B cell (primary cell): ENCODE results near the gene DHX15.

Experiments used
- EZH2 ChIP-seq: IDR thresholded peaks from 2 replicates; pipeline ENCODE4 v1.6.1; 2012; ENCODE audit warnings: borderline replicate concordance, low read depth, mild to moderate bottlenecking, moderate library complexity, low read length; ENCODE audit not compliant: insufficient read depth, poor library complexity, severe bottlenecking
- TF ChIP-seq, protein P1 (sequence below): fragments of 200-600 bp; IDR thresholded peaks from one replicate; pipeline ENCODE4 v1.8.0; 2022; ENCODE audit warnings: antibody characterized with exemption, mild to moderate bottlenecking

DNA sequence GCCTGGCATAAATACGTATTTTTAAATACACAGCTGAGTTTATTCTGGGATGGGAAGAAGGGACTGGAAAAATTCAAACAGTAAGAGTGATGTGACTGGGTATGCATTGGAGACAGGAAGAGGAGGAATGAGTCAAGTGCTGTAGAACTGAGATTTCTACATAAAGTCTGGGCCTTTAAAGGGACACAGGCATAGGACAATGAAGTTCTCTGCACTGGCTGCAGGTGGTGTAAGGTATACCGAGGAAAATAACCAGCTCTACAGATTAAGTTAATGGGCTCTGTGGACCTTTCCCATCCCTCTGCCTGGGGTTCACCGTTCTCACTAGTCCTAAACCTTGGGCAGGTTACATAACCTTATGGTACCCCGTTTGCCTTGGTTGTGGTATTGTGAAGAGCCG is 68.7 kb downstream of the DHX15 start:
- TF ChIP-seq, protein P1, sequence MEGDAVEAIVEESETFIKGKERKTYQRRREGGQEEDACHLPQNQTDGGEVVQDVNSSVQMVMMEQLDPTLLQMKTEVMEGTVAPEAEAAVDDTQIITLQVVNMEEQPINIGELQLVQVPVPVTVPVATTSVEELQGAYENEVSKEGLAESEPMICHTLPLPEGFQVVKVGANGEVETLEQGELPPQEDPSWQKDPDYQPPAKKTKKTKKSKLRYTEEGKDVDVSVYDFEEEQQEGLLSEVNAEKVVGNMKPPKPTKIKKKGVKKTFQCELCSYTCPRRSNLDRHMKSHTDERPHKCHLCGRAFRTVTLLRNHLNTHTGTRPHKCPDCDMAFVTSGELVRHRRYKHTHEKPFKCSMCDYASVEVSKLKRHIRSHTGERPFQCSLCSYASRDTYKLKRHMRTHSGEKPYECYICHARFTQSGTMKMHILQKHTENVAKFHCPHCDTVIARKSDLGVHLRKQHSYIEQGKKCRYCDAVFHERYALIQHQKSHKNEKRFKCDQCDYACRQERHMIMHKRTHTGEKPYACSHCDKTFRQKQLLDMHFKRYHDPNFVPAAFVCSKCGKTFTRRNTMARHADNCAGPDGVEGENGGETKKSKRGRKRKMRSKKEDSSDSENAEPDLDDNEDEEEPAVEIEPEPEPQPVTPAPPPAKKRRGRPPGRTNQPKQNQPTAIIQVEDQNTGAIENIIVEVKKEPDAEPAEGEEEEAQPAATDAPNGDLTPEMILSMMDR = no peak
- TF ChIP-seq EZH2 = no peak
